HFF-Myc (cell line): ENCODE results near the gene ENKUR.

Experiments used
- DNase-seq: peaks from one replicate; pipeline ENCODE4 v3.0.0-alpha.2; 2011; ENCODE audit warnings: low read depth; ENCODE audit errors: extremely low read depth
- H3K4me3 ChIP-seq: replicated peaks from 2 replicates; pipeline ENCODE4 v1.5.1; 2011; ENCODE audit warnings: low read depth, mild to moderate bottlenecking, control low read depth, low read length
- CTCF ChIP-seq: IDR thresholded peaks from 2 replicates; pipeline ENCODE4 v1.5.1; 2012; ENCODE audit warnings: mild to moderate bottlenecking, low read depth, low read length, control low read depth; ENCODE audit errors: missing control alignments

Gene ENKUR

GRCh38 chr10:24938525-24938924, 77.4 kb downstream of the ENKUR start:
- no peak for TF ChIP-seq CTCF
- H3K4me3 ChIP-seq, result no peak overlapping the region
- no peak for DNase-seq

- no peak for DNase-seq
- H3K4me3 ChIP-seq, result no peak overlapping the region
- no peak for TF ChIP-seq CTCF
These were observed 77.9 kb downstream of the ENKUR start for GRCh38 chr10:24938076-24938475.

- DNase-seq, result no peak
- TF ChIP-seq CTCF, result peak; percentile 12
- no peak overlapping the region for H3K4me3 ChIP-seq
These were observed 80.3 kb downstream of the ENKUR start for GRCh38 chr10:24935504-24936292.
